Measurements from ENCODE around the gene CLDN7. TPM values are rescaled to one million over a fixed set of nuclear protein-coding genes. Genes with fewer than 3 reads are reported as not detected.

CLDN7 gene
- total and polyA plus RNA-seq, 4 donors = 3.0 to 35.0 (median 19.6) TPM

- no peaks in the 10 kb centered on the region for H3K9me3 ChIP-seq (ENCODE audit: control insufficient read depth in 4 of 4, low read length in 3 of 4)
- H3K4me3 ChIP-seq (ENCODE audit: low read depth in 1 of 3, low read length in 3 of 3) = peak overlapping the region in 2 of 3 donors; percentile 23 to 88
- H3K27me3 ChIP-seq (ENCODE audit: control insufficient read depth in 4 of 4, insufficient read depth in 4 of 4, low read length in 3 of 4) = no peaks in the 10 kb centered on the region
- peak overlapping the region; percentile 90 to 92 for H3K27ac ChIP-seq (ENCODE audit: low read depth in 1 of 2, low read length in 2 of 2)
- WGBS = 35% methylated on average over 6 of the region's 6 CpGs
- H3K9ac ChIP-seq (ENCODE audit: low read depth in 1 of 2, low read length in 2 of 2) = peak overlapping the region in 1 of 2 donors; percentile 54
- TF ChIP-seq RAD21 (IDR thresholded peaks at IDR 0.05) = no peak
- no peak for TF ChIP-seq HNF4A (conservative IDR thresholded peaks at IDR 0.05)
- no peak for TF ChIP-seq FOXA1 (IDR thresholded peaks at IDR 0.05)
- TF ChIP-seq HNF4G (IDR thresholded peaks at IDR 0.05) = no peak
- TF ChIP-seq, protein P1, sequence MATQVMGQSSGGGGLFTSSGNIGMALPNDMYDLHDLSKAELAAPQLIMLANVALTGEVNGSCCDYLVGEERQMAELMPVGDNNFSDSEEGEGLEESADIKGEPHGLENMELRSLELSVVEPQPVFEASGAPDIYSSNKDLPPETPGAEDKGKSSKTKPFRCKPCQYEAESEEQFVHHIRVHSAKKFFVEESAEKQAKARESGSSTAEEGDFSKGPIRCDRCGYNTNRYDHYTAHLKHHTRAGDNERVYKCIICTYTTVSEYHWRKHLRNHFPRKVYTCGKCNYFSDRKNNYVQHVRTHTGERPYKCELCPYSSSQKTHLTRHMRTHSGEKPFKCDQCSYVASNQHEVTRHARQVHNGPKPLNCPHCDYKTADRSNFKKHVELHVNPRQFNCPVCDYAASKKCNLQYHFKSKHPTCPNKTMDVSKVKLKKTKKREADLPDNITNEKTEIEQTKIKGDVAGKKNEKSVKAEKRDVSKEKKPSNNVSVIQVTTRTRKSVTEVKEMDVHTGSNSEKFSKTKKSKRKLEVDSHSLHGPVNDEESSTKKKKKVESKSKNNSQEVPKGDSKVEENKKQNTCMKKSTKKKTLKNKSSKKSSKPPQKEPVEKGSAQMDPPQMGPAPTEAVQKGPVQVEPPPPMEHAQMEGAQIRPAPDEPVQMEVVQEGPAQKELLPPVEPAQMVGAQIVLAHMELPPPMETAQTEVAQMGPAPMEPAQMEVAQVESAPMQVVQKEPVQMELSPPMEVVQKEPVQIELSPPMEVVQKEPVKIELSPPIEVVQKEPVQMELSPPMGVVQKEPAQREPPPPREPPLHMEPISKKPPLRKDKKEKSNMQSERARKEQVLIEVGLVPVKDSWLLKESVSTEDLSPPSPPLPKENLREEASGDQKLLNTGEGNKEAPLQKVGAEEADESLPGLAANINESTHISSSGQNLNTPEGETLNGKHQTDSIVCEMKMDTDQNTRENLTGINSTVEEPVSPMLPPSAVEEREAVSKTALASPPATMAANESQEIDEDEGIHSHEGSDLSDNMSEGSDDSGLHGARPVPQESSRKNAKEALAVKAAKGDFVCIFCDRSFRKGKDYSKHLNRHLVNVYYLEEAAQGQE (IDR thresholded peaks at IDR 0.05) = no peak
- TF ChIP-seq, protein P2, sequence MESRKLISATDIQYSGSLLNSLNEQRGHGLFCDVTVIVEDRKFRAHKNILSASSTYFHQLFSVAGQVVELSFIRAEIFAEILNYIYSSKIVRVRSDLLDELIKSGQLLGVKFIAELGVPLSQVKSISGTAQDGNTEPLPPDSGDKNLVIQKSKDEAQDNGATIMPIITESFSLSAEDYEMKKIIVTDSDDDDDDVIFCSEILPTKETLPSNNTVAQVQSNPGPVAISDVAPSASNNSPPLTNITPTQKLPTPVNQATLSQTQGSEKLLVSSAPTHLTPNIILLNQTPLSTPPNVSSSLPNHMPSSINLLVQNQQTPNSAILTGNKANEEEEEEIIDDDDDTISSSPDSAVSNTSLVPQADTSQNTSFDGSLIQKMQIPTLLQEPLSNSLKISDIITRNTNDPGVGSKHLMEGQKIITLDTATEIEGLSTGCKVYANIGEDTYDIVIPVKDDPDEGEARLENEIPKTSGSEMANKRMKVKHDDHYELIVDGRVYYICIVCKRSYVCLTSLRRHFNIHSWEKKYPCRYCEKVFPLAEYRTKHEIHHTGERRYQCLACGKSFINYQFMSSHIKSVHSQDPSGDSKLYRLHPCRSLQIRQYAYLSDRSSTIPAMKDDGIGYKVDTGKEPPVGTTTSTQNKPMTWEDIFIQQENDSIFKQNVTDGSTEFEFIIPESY (IDR thresholded peaks at IDR 0.05) = no peak
- no peak for TF ChIP-seq FOXA2 (IDR thresholded peaks at IDR 0.05)
- no peak for TF ChIP-seq JUND (IDR thresholded peaks at IDR 0.05)
- TF ChIP-seq GABPA (IDR thresholded peaks at IDR 0.05 in 1 of 2, conservative IDR thresholded peaks at IDR 0.05 in 1 of 2) = no peak
- no peak for TF ChIP-seq SP1 (IDR thresholded peaks at IDR 0.05)
- no peak for TF ChIP-seq NR2F2 (IDR thresholded peaks at IDR 0.05)
- H3K36me3 ChIP-seq (ENCODE audit: control insufficient read depth in 4 of 4, insufficient read depth in 3 of 4, low read depth in 1 of 4, low read length in 3 of 4) = peaks cover 7 to 24% (median 14%) of the 10 kb centered on the region in 4 donors
- peaks cover 4 to 62% (median 49%) of the 10 kb centered on the region in 4 donors for H3K4me1 ChIP-seq (ENCODE audit: control insufficient read depth in 4 of 4, insufficient read depth in 4 of 4, low read length in 3 of 4)
- no peak for DNase-seq (ENCODE audit: low spot score)
These were observed 25.0 kb downstream of the CLDN7 start for GRCh38 chr17:7237266-7237760.

DNA sequence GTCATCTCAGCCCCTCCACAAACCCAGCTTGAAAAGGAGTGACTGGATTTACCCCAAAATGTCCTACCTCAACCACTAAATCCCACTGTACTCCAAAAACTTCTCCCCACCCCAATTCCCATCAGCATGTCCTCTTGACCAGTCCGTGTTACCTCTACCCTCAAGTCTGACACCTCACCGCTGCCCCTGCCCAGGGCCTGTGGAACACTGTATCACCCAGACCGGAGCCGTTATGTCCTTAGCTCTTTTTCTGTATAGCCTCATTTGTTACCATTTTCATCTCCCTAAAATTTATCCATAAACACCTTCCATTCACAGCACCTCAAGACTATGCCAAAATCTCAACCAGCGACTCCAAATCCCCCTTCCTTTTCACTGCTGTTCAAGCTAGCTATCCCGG lies 25.5 kb downstream of the CLDN7 start:
- H3K4me3 ChIP-seq (ENCODE audit: low read depth in 1 of 3, low read length in 3 of 3) = no peak overlapping the region
- H3K9ac ChIP-seq (ENCODE audit: low read depth in 1 of 2, low read length in 2 of 2) = no peak overlapping the region
- H3K4me1 ChIP-seq (ENCODE audit: control insufficient read depth in 4 of 4, insufficient read depth in 4 of 4, low read length in 3 of 4) = peaks cover 6 to 67% (median 53%) of the 10 kb centered on the region in 4 donors
- H3K36me3 ChIP-seq (ENCODE audit: control insufficient read depth in 4 of 4, insufficient read depth in 3 of 4, low read depth in 1 of 4, low read length in 3 of 4) = peaks cover 7 to 24% (median 14%) of the 10 kb centered on the region in 4 donors
- H3K27me3 ChIP-seq (ENCODE audit: control insufficient read depth in 4 of 4, insufficient read depth in 4 of 4, low read length in 3 of 4) = no peaks in the 10 kb centered on the region
- no peaks in the 10 kb centered on the region for H3K9me3 ChIP-seq (ENCODE audit: control insufficient read depth in 4 of 4, low read length in 3 of 4)
- DNase-seq (ENCODE audit: low spot score) = no peak
- TF ChIP-seq FOXA2 (IDR thresholded peaks at IDR 0.05) (no peak), CTCF (IDR thresholded peaks at IDR 0.05; ENCODE audit: low read depth, low read length, missing input control) (no peak), NR2F2 (IDR thresholded peaks at IDR 0.05) (no peak), TAF1 (conservative IDR thresholded peaks at IDR 0.05) (no peak), GABPA (IDR thresholded peaks at IDR 0.05 in 1 of 2, conservative IDR thresholded peaks at IDR 0.05 in 1 of 2) (no peak), SP1 (IDR thresholded peaks at IDR 0.05) (no peak), EGR1 (IDR thresholded peaks at IDR 0.05; ENCODE audit: low read depth in 2 of 2) (no peak), HNF4A (conservative IDR thresholded peaks at IDR 0.05) (no peak), RAD21 (IDR thresholded peaks at IDR 0.05) (no peak), RXRA (IDR thresholded peaks at IDR 0.05) (no peak)
- TF ChIP-seq, protein P1 (IDR thresholded peaks at IDR 0.05) = no peak
- TF ChIP-seq, protein P2 (IDR thresholded peaks at IDR 0.05) = no peak
- TF ChIP-seq, protein P3, sequence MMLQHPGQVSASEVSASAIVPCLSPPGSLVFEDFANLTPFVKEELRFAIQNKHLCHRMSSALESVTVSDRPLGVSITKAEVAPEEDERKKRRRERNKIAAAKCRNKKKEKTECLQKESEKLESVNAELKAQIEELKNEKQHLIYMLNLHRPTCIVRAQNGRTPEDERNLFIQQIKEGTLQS (IDR thresholded peaks at IDR 0.05) = no peak
- peak overlapping the region in 1 of 2 donors; percentile 90 for H3K27ac ChIP-seq (ENCODE audit: low read depth in 1 of 2, low read length in 2 of 2)
- 94% methylated on average over 6 of the region's 6 CpGs for WGBS

Measured in liver (tissue), 9 donors.